Trophoblast cell (in vitro differentiated cells and primary cell): ENCODE data around the gene COPS8.

Experiments used
- DNase-seq, 2 donors: peaks; one replicate each; pipeline ENCODE4 v3.0.0-alpha.2; 2016
- H2AFZ ChIP-seq: 2 replicates; pipeline ENCODE4 v1.6.1; 2013; ENCODE audit warnings: low read length, moderate library complexity, mild to moderate bottlenecking; ENCODE audit not compliant: insufficient read depth, poor library complexity
- H2AK5ac ChIP-seq: 2 replicates; pipeline ENCODE4 v1.6.1; 2013; ENCODE audit warnings: mild to moderate bottlenecking, low read length
- H2BK120ac ChIP-seq: 2 replicates; pipeline ENCODE4 v1.6.1; 2013; ENCODE audit warnings: low read length, mild to moderate bottlenecking, moderate library complexity; ENCODE audit not compliant: insufficient read depth, poor library complexity
- H2BK12ac ChIP-seq: 2 replicates; pipeline ENCODE4 v1.6.1; 2013; ENCODE audit warnings: mild to moderate bottlenecking, low read length, moderate library complexity
- H2BK5ac ChIP-seq: 2 replicates; pipeline ENCODE4 v1.6.1; 2013; ENCODE audit warnings: low read length, low read depth, moderate library complexity, mild to moderate bottlenecking; ENCODE audit not compliant: poor library complexity
- H3K14ac ChIP-seq: 2 replicates; pipeline ENCODE4 v1.6.1; 2013; ENCODE audit warnings: mild to moderate bottlenecking, low read length
- H3K18ac ChIP-seq: 2 replicates; pipeline ENCODE4 v1.6.1; 2013; ENCODE audit warnings: mild to moderate bottlenecking, low read length
- H3K23ac ChIP-seq: 2 replicates; pipeline ENCODE4 v1.6.1; 2013; ENCODE audit warnings: low read length
- H3K27ac ChIP-seq: 2 replicates; pipeline ENCODE4 v1.5.1; 2013; ENCODE audit warnings: low read depth, mild to moderate bottlenecking, inconsistent platforms, low read length, moderate library complexity
- H3K27me3 ChIP-seq: 2 replicates; pipeline ENCODE4 v1.6.1; 2013; ENCODE audit warnings: inconsistent platforms, mild to moderate bottlenecking, low read length, moderate library complexity; ENCODE audit not compliant: insufficient read depth
- H3K36me3 ChIP-seq, 2 experiments: 1 replicate in 1 of 2; 2 replicates in 1 of 2; pipeline ENCODE4 v1.6.1; 2013; ENCODE audit warnings: low read length in 2 of 2, mild to moderate bottlenecking in 2 of 2, moderate library complexity in 1 of 2; ENCODE audit not compliant: insufficient read depth in 2 of 2, control insufficient read depth in 1 of 2
- H3K4ac ChIP-seq: 2 replicates; pipeline ENCODE4 v1.6.1; 2013; ENCODE audit warnings: low read depth, mild to moderate bottlenecking, low read length, moderate library complexity
- H3K4me1 ChIP-seq, 2 experiments: 1 replicate in 1 of 2; 2 replicates in 1 of 2; pipeline ENCODE4 v1.6.1; 2013; ENCODE audit warnings: low read length in 2 of 2, mild to moderate bottlenecking in 2 of 2, moderate library complexity in 1 of 2; ENCODE audit not compliant: insufficient read depth in 2 of 2, control insufficient read depth in 1 of 2
- H3K4me2 ChIP-seq: 2 replicates; pipeline ENCODE4 v1.6.1; 2013; ENCODE audit warnings: inconsistent platforms, mild to moderate bottlenecking, low read length, moderate library complexity
- H3K4me3 ChIP-seq: 2 replicates; pipeline ENCODE4 v1.5.1; 2013; ENCODE audit warnings: mild to moderate bottlenecking, low read depth, low read length, inconsistent platforms
- H3K79me1 ChIP-seq: one replicate; pipeline ENCODE4 v1.6.1; 2013; ENCODE audit warnings: low read length
- H3K79me2 ChIP-seq: 2 replicates; pipeline ENCODE4 v1.6.1; 2013; ENCODE audit warnings: low read length, mild to moderate bottlenecking; ENCODE audit not compliant: control insufficient read depth, insufficient read depth, poor library complexity
- H3K9ac ChIP-seq: 2 replicates; pipeline ENCODE4 v1.6.1; 2013; ENCODE audit warnings: mild to moderate bottlenecking, low read length
- H3K9me3 ChIP-seq: 2 replicates; pipeline ENCODE4 v1.6.1; 2013; ENCODE audit warnings: low read depth, mild to moderate bottlenecking, control low read depth, inconsistent platforms, low read length; ENCODE audit not compliant: insufficient read depth
- H4K12ac ChIP-seq: 2 replicates; pipeline ENCODE4 v1.6.1; 2013; ENCODE audit warnings: low read depth, mild to moderate bottlenecking, low read length, moderate library complexity
- H4K8ac ChIP-seq: 2 replicates; pipeline ENCODE4 v1.6.1; 2013; ENCODE audit warnings: low read depth, mild to moderate bottlenecking, low read length, moderate library complexity
- H4K91ac ChIP-seq: one replicate; pipeline ENCODE4 v1.6.1; 2013; ENCODE audit warnings: low read depth, mild to moderate bottlenecking, low read length, moderate library complexity
- WGBS: extraction: QIAGEN DNeasy Blood & Tissue Kit; methylation state at CpG from one replicate; pipeline ENCODE4 v1.1.7; 2013; ENCODE audit warnings: missing lambda C conversion rate; ENCODE audit not compliant: insufficient read length, insufficient coverage; ENCODE audit errors: extremely low coverage; 5-methylcytosine and 5-hydroxymethylcytosine counted together

The COPS8 gene

DNA sequence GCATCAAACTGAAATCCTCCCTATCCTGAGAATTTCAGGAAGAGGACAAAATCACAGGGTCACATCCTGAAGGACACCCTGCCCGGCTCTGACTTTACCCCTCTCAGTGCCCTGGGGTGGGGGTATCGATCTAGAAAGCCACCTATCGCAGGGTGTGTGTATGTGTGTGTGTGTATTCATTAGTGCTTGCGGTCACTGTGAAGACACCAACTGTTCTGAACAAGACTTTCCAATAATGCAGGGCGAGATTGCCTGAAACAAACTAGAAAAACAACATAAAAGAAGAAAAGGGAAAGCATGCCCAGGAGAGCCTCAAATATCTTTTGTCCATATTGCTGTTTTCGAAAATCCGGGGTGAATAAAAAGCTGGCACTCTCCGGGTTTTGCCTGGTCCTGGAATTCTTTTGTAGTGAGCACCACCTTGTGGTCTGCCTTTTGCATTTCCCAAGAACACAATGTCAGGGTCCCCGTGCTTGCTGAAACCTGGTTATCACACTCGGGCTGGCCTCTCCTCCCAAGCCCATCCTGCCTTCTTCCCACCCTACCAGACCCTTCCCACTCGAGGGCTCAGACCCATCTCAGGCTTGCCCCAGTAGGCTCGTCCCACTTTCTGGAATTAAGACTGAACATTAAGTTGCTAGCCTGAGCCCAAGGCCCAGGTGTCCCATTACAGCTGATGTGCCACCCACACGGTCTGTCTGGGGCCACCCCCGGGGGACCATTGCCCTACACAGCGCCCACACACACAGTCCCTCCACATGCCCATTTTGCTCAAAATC is 25.0 kb upstream of the COPS8 start:
- H3K9me3 ChIP-seq, result no peaks in the 10 kb centered on the region
- no peak overlapping the region for H3K23ac ChIP-seq
- no peak overlapping the region for H4K8ac ChIP-seq
- DNase-seq, result peak in 1 of 2 donors; percentile 61
- no peak overlapping the region for H3K9ac ChIP-seq
- H4K91ac ChIP-seq, result peak overlapping the region; percentile 79
- H3K79me1 ChIP-seq, result peaks cover 28% of the 10 kb centered on the region
- H2BK5ac ChIP-seq, result peak overlapping the region; percentile 71
- no CpG with 5 or more reads among the region's 15 CpGs for WGBS
- H3K4me3 ChIP-seq, result no peak overlapping the region
- no peaks in the 10 kb centered on the region for H3K36me3 ChIP-seq
- peaks cover 2% of the 10 kb centered on the region for H3K79me2 ChIP-seq
- peak overlapping the region; percentile 82 for H3K14ac ChIP-seq
- H3K18ac ChIP-seq, result peak overlapping the region; percentile 7
- peaks cover 21 to 25% of the 10 kb centered on the region in 2 experiments for H3K4me1 ChIP-seq
- no peak overlapping the region for H4K12ac ChIP-seq
- peak overlapping the region; percentile 81 for H2BK12ac ChIP-seq
- peak overlapping the region; percentile 76 for H2AK5ac ChIP-seq
- H2AFZ ChIP-seq, result peak overlapping the region; percentile 30
- no peaks in the 10 kb centered on the region for H3K27me3 ChIP-seq
- H3K27ac ChIP-seq, result no peak overlapping the region
- H3K4ac ChIP-seq, result peak overlapping the region; percentile 30
- H3K4me2 ChIP-seq, result no peak overlapping the region
- peak overlapping the region; percentile 39 for H2BK120ac ChIP-seq

DNA sequence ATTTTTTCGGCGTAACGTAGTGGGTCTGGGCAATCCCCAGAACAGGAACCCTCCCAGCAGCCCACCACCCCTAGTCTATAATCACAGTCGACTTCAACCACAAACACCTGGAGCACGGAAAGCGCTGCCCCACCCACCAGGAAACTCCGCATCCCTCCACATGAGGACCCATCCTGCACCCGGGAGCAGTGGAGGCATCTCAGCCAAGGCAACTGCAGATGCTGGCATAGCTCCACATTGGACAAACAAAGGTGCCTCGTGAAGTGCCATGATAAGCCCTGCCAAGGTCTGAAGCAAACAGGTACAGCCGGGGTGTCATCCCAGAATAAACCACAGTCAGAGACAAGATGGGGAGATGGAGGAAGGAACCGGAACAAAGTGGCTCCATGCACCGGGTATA is 24.3 kb upstream of the COPS8 start:
- no peak overlapping the region for H3K14ac ChIP-seq
- H3K4me3 ChIP-seq, result no peak overlapping the region
- peaks cover 2% of the 10 kb centered on the region for H3K79me2 ChIP-seq
- no peak overlapping the region for H3K4ac ChIP-seq
- no peak overlapping the region for H4K12ac ChIP-seq
- H3K79me1 ChIP-seq, result peaks cover 26% of the 10 kb centered on the region
- H2BK12ac ChIP-seq, result peak overlapping the region; percentile 78
- peaks cover 19 to 22% of the 10 kb centered on the region in 2 experiments for H3K4me1 ChIP-seq
- DNase-seq, result no peak
- no peaks in the 10 kb centered on the region for H3K27me3 ChIP-seq
- H3K9me3 ChIP-seq, result no peaks in the 10 kb centered on the region
- WGBS, result no CpG with 5 or more reads among the region's 12 CpGs
- peak overlapping the region; percentile 32 for H4K91ac ChIP-seq
- no peak overlapping the region for H4K8ac ChIP-seq
- peak overlapping the region; percentile 64 for H2AK5ac ChIP-seq
- H3K36me3 ChIP-seq, result no peaks in the 10 kb centered on the region
- no peak overlapping the region for H2AFZ ChIP-seq
- H2BK5ac ChIP-seq, result peak overlapping the region; percentile 37
- H3K23ac ChIP-seq, result no peak overlapping the region
- H3K9ac ChIP-seq, result no peak overlapping the region
- peak overlapping the region; percentile 4 for H2BK120ac ChIP-seq
- no peak overlapping the region for H3K4me2 ChIP-seq
- no peak overlapping the region for H3K27ac ChIP-seq
- H3K18ac ChIP-seq, result no peak overlapping the region

DNA sequence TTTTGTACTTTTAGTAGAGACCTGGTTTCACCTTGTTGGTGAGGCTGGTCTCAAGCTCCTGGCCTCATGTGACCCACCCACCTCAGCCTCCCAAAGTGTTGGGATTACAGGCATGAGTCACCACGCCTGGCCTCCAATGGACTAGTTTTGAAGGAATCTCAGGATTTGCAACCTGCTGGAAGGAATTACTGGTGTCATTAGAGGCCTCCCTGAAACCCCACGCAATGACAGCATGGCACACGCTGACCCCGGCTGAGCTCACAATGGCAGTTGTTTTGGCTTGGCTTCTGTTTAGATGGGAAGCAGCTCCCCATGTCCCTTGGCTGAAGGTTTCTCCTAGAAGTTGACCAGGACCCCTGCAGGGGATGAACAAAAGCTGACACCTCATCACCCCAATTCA is 23.1 kb upstream of the COPS8 start:
- Histone ChIP-seq H3K14ac (no peak overlapping the region), H3K23ac (no peak overlapping the region), H3K4me1 (peaks cover 12 to 17% of the 10 kb centered on the region in 2 experiments), H3K79me1 (peaks cover 22% of the 10 kb centered on the region), H2BK5ac (no peak overlapping the region), H3K27me3 (no peaks in the 10 kb centered on the region), H3K9me3 (no peaks in the 10 kb centered on the region), H2BK12ac (no peak overlapping the region), H3K27ac (no peak overlapping the region), H4K12ac (no peak overlapping the region), H3K36me3 (no peaks in the 10 kb centered on the region), H3K4me3 (no peak overlapping the region), H3K4me2 (no peak overlapping the region), H3K4ac (no peak overlapping the region), H3K18ac (no peak overlapping the region), H2AFZ (no peak overlapping the region), H4K8ac (no peak overlapping the region), H3K79me2 (no peaks in the 10 kb centered on the region), H2AK5ac (no peak overlapping the region), H3K9ac (no peak overlapping the region), H4K91ac (no peak overlapping the region), H2BK120ac (no peak overlapping the region)
- no CpG with 5 or more reads among the region's 4 CpGs for WGBS
- DNase-seq, result peak; percentile 49 to 64

DNA sequence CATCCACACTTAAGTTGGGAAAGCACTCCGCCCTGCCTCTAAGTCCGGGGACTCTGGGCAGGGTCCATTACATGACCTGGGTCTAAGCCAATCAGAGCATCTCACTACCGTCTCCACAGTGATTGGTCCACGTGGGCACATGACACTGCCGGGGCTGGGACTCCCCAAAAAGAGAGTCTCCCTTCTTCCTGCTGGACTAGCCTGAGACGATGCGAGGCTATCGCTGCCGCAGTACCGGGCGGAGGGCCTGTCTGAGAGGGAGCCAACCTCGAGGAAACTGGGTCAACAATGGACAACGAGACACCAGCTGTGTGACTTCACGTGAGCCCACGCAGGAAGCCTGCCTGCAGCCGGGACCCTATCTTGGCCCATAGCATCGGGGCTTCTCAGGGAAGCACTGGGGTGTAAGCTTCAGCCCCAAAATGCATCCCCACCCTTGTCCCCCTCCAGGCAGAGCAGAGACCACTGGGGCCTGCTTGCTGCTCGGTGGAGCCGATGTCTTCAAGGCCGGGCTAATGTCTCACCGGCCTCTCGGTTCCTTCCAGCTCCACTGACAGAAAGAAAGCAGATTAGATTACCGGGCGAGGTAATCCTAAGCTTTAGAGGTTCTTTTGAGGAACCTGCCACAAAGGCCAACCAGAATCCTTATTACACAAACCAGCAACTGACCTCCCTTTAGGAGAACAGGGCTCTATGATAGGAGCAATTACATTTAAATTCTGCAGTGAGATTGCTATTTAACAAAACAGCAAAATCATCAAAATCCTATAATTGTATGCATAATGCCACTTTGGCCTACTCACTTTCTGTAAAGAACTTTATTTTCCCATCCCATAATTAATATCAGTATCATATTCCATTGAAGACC is 21.3 kb upstream of the COPS8 start:
- Histone ChIP-seq H3K23ac (no peak overlapping the region), H3K27me3 (no peaks in the 10 kb centered on the region), H4K12ac (no peak overlapping the region), H3K36me3 (no peaks in the 10 kb centered on the region), H3K18ac (no peak overlapping the region), H3K9ac (no peak overlapping the region), H3K79me1 (peaks cover 17% of the 10 kb centered on the region), H3K4me2 (no peak overlapping the region), H3K9me3 (no peaks in the 10 kb centered on the region), H3K4me3 (no peak overlapping the region), H2BK5ac (no peak overlapping the region), H3K79me2 (no peaks in the 10 kb centered on the region), H2BK12ac (no peak overlapping the region), H3K27ac (no peak overlapping the region), H3K4me1 (peaks cover 5 to 8% of the 10 kb centered on the region in 2 experiments), H2AK5ac (no peak overlapping the region), H4K91ac (no peak overlapping the region), H4K8ac (no peak overlapping the region), H2AFZ (no peak overlapping the region), H2BK120ac (no peak overlapping the region), H3K14ac (no peak overlapping the region), H3K4ac (no peak overlapping the region)
- DNase-seq, result no peak
- no CpG with 5 or more reads among the region's 24 CpGs for WGBS
